Neural progenitor cell (in vitro differentiated cells): ENCODE data around the gene ITGA2. TPM values are rescaled to one million over a fixed set of nuclear protein-coding genes. Genes with fewer than 3 reads are reported as not detected.

Experiments
- DNase-seq: peaks from one replicate; pipeline ENCODE4 v3.0.0-alpha.2; 2016; ENCODE audit warnings: low spot score
- H2AFZ ChIP-seq: fragments of 200-600 bp; sonication (generic); replicated peaks from 2 replicates; pipeline ENCODE4 v1.6.1; 2016; ENCODE audit warnings: antibody characterized with exemption
- H3F3A ChIP-seq: fragments of 200-600 bp; sonication (generic); 2 replicates; pipeline ENCODE4 v1.6.1; 2016; ENCODE audit warnings: antibody characterized with exemption, low read depth
- H3K27ac ChIP-seq: fragments of 200-600 bp; sonication (generic); 2 replicates; pipeline ENCODE4 v1.5.1; 2016; ENCODE audit warnings: mild to moderate bottlenecking
- H3K27me3 ChIP-seq: fragments of 200-600 bp; sonication (generic); 2 replicates; pipeline ENCODE4 v1.6.1; 2016; ENCODE audit warnings: mild to moderate bottlenecking, moderate library complexity
- H3K36me3 ChIP-seq: fragments of 200-600 bp; sonication (generic); 2 replicates; pipeline ENCODE4 v1.5.1; 2016
- H3K4me1 ChIP-seq: fragments of 200-600 bp; sonication (generic); 2 replicates; pipeline ENCODE4 v1.6.1; 2016; ENCODE audit warnings: mixed run types
- H3K4me2 ChIP-seq: fragments of 200-600 bp; sonication (generic); 2 replicates; pipeline ENCODE4 v1.6.1; 2016
- H3K4me3 ChIP-seq: fragments of 200-600 bp; sonication (generic); 2 replicates; pipeline ENCODE4 v1.5.1; 2016
- H3K79me2 ChIP-seq: fragments of 200-600 bp; sonication (generic); 2 replicates; pipeline ENCODE4 v1.6.1; 2016; ENCODE audit warnings: low read depth
- H3K9ac ChIP-seq: fragments of 200-600 bp; sonication (generic); 2 replicates; pipeline ENCODE4 v1.6.1; 2016
- H3K9me3 ChIP-seq: fragments of 200-600 bp; sonication (generic); 2 replicates; pipeline ENCODE4 v1.5.1; 2016; ENCODE audit warnings: low read depth
- H4K20me1 ChIP-seq: fragments of 200-600 bp; sonication (generic); 2 replicates; pipeline ENCODE4 v1.6.1; 2016; ENCODE audit warnings: low read depth
- H3K27ac Mint-ChIP-seq: 3 replicates; pipeline ENCODE4 v1.8.0; 2021; ENCODE audit warnings: mixed read lengths
- H3K27me3 Mint-ChIP-seq: 2 replicates; pipeline ENCODE4 v1.8.0; 2022; ENCODE audit warnings: low read depth, mild to moderate bottlenecking, inconsistent platforms, moderate library complexity, mixed read lengths; ENCODE audit not compliant: insufficient read depth
- H3K36me3 Mint-ChIP-seq: 3 replicates; pipeline ENCODE4 v1.8.0; 2021; ENCODE audit warnings: mixed read lengths
- H3K4me1 Mint-ChIP-seq: 3 replicates; pipeline ENCODE4 v1.8.0; 2021; ENCODE audit warnings: mixed read lengths
- H3K4me3 Mint-ChIP-seq: 3 replicates; pipeline ENCODE4 v1.8.0; 2021; ENCODE audit warnings: mild to moderate bottlenecking, moderate library complexity, mixed read lengths
- H3K9me3 Mint-ChIP-seq: 3 replicates; pipeline ENCODE4 v1.8.0; 2020; ENCODE audit warnings: mixed read lengths
- CTCF ChIP-seq: fragments of 200-600 bp; sonication (generic); IDR thresholded peaks from 2 replicates; pipeline ENCODE4 v1.5.1; 2017; ENCODE audit warnings: antibody characterized with exemption, mild to moderate bottlenecking
- EZH2 ChIP-seq: fragments of 200-600 bp; sonication (generic); IDR thresholded peaks from 2 replicates; pipeline ENCODE4 v1.6.1; 2017; ENCODE audit warnings: antibody characterized with exemption, mild to moderate bottlenecking, moderate library complexity
- EZH2phosphoT487 ChIP-seq: fragments of 200-600 bp; sonication (generic); IDR thresholded peaks from 2 replicates; pipeline ENCODE4 v1.6.1; 2017; ENCODE audit warnings: antibody characterized with exemption
- total RNA-seq: library from RNA; depleted of rRNA; stranded (reverse); fragments of >200 nt; gene quantifications from 2 replicates; pipeline ENCODE4 v1.2.3, GENCODE V29; 2015; ENCODE audit warnings: low replicate concordance

ITGA2 gene
- total RNA-seq, 1 donor from 2014 or later, result 2.6 TPM

GRCh38 chr5:53114988-53115387, 125.8 kb downstream of the ITGA2 start:
- H3K79me2 ChIP-seq, result no peaks in the 10 kb centered on the region
- H3K4me1 ChIP-seq, result peaks cover 8% of the 10 kb centered on the region
- no peak for TF ChIP-seq EZH2phosphoT487
- no peak for TF ChIP-seq EZH2
- TF ChIP-seq CTCF, result peak; percentile 47
- Mint-ChIP-seq H3K4me1 (peaks cover 4% of the 10 kb centered on the region), H3K9me3 (no peaks in the 10 kb centered on the region), H3K27me3 (no peaks in the 10 kb centered on the region), H3K27ac (no peak overlapping the region), H3K4me3 (no peak overlapping the region), H3K36me3 (no peaks in the 10 kb centered on the region)
- DNase-seq, result no peak
- no peak overlapping the region for H2AFZ ChIP-seq
- no peak overlapping the region for H3K4me2 ChIP-seq
- H3K27ac ChIP-seq, result no peak overlapping the region
- no peaks in the 10 kb centered on the region for H4K20me1 ChIP-seq
- H3K9ac ChIP-seq, result no peak overlapping the region
- H3F3A ChIP-seq, result no peaks in the 10 kb centered on the region
- H3K4me3 ChIP-seq, result no peak overlapping the region
- H3K36me3 ChIP-seq, result no peaks in the 10 kb centered on the region
- H3K9me3 ChIP-seq, result no peaks in the 10 kb centered on the region
- no peaks in the 10 kb centered on the region for H3K27me3 ChIP-seq

GRCh38 chr5:53116597-53116996, 127.4 kb downstream of the ITGA2 start:
- TF ChIP-seq EZH2phosphoT487 (no peak), EZH2 (no peak), CTCF (no peak)
- no peaks in the 10 kb centered on the region for H4K20me1 ChIP-seq
- no peak overlapping the region for H3K27ac ChIP-seq
- no peak overlapping the region for H3K9ac ChIP-seq
- no peaks in the 10 kb centered on the region for H3K79me2 ChIP-seq
- no peak for DNase-seq
- H3K4me3 ChIP-seq, result no peak overlapping the region
- Mint-ChIP-seq H3K4me3 (no peak overlapping the region), H3K4me1 (no peaks in the 10 kb centered on the region), H3K27ac (no peak overlapping the region), H3K9me3 (no peaks in the 10 kb centered on the region), H3K36me3 (no peaks in the 10 kb centered on the region), H3K27me3 (no peaks in the 10 kb centered on the region)
- H3F3A ChIP-seq, result no peaks in the 10 kb centered on the region
- H3K27me3 ChIP-seq, result no peaks in the 10 kb centered on the region
- H2AFZ ChIP-seq, result no peak overlapping the region
- H3K4me1 ChIP-seq, result peaks cover 6% of the 10 kb centered on the region
- H3K36me3 ChIP-seq, result no peaks in the 10 kb centered on the region
- no peaks in the 10 kb centered on the region for H3K9me3 ChIP-seq
- H3K4me2 ChIP-seq, result no peak overlapping the region

GRCh38 chr5:53118879-53119278, 129.7 kb downstream of the ITGA2 start:
- TF ChIP-seq EZH2 (no peak), EZH2phosphoT487 (no peak), CTCF (no peak)
- no peaks in the 10 kb centered on the region for H3K36me3 ChIP-seq

More at GRCh38 chr5:53118879-53119278, 129.7 kb downstream of the ITGA2 start:
- Histone ChIP-seq H3K9ac (no peak overlapping the region), H2AFZ (no peak overlapping the region), H3K27me3 (no peaks in the 10 kb centered on the region), H4K20me1 (no peaks in the 10 kb centered on the region), H3K9me3 (no peaks in the 10 kb centered on the region), H3K4me1 (peaks cover 5% of the 10 kb centered on the region), H3K27ac (no peak overlapping the region), H3F3A (no peaks in the 10 kb centered on the region), H3K4me2 (no peak overlapping the region), H3K79me2 (no peaks in the 10 kb centered on the region), H3K4me3 (no peak overlapping the region)
- Mint-ChIP-seq H3K27ac (no peak overlapping the region), H3K4me1 (no peaks in the 10 kb centered on the region), H3K4me3 (no peak overlapping the region), H3K27me3 (peaks cover 3% of the 10 kb centered on the region), H3K9me3 (no peaks in the 10 kb centered on the region), H3K36me3 (no peaks in the 10 kb centered on the region)
- no peak for DNase-seq
